GM10248 (cell line): ENCODE data around the gene MTOR.

Experiments used
- CTCF ChIA-PET: fragments of 300-600 bp; sonication (Branson Sonifier 250); formaldehyde crosslinking; extraction: SDS; loops from one replicate; lab custom pipeline; 2021; ENCODE audit warnings: antibody characterized with exemption; lab: Yijun Ruan, JAX
- POLR2A ChIA-PET: fragments of 350-650 bp; sonication (Branson Sonifier 250); formaldehyde crosslinking; extraction: SDS; loops from one replicate; lab custom pipeline; 2020; ENCODE audit warnings: antibody characterized with exemption; lab: Yijun Ruan, JAX
- DNase-seq: peaks from one replicate; pipeline ENCODE4 v3.0.0; 2012; ENCODE audit errors: extremely low spot score
- TF ChIP-seq, protein P1 (sequence below): IDR thresholded peaks from 2 replicates; pipeline ENCODE4 v1.5.1; 2012; ENCODE audit warnings: mild to moderate bottlenecking, low read depth; ENCODE audit errors: extremely low read depth, missing control alignments, control extremely low read depth

MTOR gene

DNA sequence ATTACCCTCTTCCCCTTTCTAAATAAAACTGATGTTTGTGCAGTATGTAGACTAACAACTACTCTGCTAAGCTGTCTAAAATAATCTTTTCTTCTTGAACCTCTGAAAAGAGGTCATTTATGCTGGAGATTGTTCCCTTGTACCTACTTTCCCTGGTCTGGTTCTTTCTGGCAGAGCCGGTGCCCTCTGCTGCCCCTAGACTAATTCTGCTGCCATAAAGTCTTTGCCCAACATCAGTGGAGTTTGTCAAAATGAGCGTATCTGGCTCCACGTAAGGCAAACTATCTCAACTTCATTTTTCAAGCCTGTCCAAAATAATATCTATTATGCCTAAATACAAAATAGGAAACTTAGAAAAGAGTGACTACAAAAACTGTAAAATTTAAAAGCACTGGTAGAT, 104.1 kb downstream of the MTOR start:
- ChIA-PET POLR2A (no interaction called here), CTCF (interaction anchor here (0.9 to 1.4 kb wide), 2 partner anchors 10 to 13 kb away, joined by 3 read pairs; no protein-coding TSS in a partner anchor)
- TF ChIP-seq, protein P1, sequence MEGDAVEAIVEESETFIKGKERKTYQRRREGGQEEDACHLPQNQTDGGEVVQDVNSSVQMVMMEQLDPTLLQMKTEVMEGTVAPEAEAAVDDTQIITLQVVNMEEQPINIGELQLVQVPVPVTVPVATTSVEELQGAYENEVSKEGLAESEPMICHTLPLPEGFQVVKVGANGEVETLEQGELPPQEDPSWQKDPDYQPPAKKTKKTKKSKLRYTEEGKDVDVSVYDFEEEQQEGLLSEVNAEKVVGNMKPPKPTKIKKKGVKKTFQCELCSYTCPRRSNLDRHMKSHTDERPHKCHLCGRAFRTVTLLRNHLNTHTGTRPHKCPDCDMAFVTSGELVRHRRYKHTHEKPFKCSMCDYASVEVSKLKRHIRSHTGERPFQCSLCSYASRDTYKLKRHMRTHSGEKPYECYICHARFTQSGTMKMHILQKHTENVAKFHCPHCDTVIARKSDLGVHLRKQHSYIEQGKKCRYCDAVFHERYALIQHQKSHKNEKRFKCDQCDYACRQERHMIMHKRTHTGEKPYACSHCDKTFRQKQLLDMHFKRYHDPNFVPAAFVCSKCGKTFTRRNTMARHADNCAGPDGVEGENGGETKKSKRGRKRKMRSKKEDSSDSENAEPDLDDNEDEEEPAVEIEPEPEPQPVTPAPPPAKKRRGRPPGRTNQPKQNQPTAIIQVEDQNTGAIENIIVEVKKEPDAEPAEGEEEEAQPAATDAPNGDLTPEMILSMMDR = no peak
- DNase-seq = no peak

DNA sequence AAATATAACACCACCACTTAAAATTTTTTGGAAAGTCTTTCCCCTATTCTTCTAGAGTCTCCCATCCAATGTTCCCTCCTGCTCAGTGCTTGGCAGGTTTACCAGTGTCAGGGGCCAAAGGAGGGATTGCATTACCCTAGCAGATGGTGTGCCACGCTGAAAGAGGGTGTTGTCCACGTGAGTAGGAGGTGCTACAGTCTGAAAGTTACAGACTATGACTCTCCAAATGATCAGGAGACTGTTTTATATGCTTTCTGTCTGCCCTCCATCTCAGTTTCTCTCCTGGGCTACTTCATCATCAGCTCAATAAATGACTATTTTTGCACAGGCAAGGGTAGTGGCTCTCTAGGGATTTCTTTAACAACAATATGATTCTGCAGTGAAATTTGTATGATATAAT, 104.5 kb downstream of the MTOR start:
- TF ChIP-seq, protein P1 = no peak
- DNase-seq = no peak
- POLR2A ChIA-PET = no interaction called here
- CTCF ChIA-PET = interaction anchor here (1.5 kb wide), 1 partner anchor 28 kb away, joined by 3 read pairs; no protein-coding TSS in a partner anchor

DNA sequence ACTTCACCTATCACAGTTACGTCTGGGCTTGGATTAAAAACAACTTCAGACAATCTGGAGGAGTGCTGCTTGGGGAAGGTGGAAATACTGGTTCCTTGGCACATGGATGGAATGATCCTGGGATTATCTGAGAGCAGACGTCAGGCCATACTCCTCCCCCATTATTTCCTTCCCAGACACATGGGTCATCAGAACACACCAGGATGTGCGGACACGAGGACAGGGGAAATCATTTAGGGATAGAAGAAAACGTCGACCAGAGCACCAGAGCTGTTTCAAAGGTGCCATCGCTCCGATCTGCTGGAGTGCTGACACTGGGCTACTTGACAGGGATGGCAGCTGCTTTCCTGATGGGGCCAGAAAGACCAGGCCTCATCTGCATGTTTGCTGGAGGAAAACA, 105.0 kb downstream of the MTOR start:
- TF ChIP-seq, protein P1 = no peak
- ChIA-PET POLR2A (no interaction called here), CTCF (interaction anchor here (1.2 to 1.5 kb wide), 2 partner anchors 13 to 28 kb away, joined by 3 to 4 read pairs; no protein-coding TSS in a partner anchor)
- no peak for DNase-seq

DNA sequence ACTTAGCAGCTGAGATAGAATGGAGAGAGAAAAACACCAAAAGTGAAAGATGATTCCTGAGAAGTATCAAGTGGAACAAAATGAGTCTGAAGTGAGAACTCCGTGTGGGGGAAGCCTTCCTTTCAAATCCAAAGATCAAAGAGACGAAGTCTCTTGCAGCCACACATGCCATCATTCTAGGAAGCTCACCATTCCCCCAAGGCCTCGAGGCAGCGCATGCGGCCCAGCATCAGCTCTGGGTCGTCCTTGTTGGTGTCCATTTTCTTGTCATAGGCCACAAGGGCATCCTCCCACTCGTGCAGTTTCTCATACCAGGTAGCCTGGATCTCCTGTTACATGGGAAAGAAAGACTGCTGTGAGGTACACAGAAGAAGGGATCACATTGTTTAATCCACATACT, 105.4 kb downstream of the MTOR start:
- TF ChIP-seq, protein P1 = no peak
- no peak for DNase-seq
- POLR2A ChIA-PET = no interaction called here
- CTCF ChIA-PET = interaction anchor here (0.9 to 1.5 kb wide), 3 partner anchors 12 to 97 kb away, joined by 3 to 4 read pairs (median 3); partner anchors contain the start of gene SRM

DNA sequence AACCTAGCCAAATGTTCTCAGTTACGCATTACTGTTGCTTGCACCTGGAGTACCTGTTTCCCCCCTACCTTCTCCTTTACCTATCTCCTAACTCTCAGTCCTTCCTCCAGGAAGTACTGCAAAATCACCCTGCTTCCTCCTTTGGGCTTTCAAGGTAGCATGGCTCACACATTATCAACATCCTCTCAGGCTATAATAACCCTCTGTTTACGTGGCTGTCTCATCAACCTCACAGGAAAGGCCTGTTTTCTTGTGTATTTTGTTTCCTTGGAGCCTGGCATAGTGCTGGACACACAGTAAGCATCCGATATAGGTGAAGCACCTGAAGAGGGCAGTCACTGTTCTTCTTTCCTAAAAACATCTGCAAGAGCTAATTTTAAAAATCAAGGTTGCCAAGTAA, 105.9 kb downstream of the MTOR start:
- DNase-seq = no peak
- TF ChIP-seq, protein P1 = no peak
- ChIA-PET CTCF (interaction anchor here (0.9 to 1.5 kb wide), 3 partner anchors 12 to 97 kb away, joined by 3 to 4 read pairs (median 3); partner anchors contain the start of gene SRM), POLR2A (no interaction called here)

DNA sequence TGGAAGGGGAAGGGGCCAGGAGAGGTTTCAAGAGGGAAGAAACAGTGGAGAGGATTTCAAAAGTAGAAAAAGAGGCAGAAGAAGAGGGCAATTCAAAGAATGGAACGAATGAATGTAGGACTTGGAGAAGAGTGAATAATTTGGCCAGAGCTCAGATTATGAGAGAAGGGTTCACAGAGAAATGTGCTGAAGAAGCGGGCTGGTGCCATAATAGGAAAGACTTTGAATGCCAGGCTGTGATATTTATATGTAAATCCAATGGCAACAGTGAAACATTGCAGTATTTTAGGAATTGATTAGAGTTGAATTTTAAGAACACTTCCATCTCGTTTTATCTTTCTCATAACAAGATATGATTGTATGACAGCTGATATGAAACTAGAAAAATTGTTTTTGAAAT, 109.2 kb downstream of the MTOR start:
- DNase-seq = no peak
- ChIA-PET POLR2A (no interaction called here), CTCF (interaction anchor here (0.8 kb wide), 1 partner anchor 116 kb away, joined by 4 read pairs; no protein-coding TSS in a partner anchor)
- TF ChIP-seq, protein P1 = no peak
